ENCODE measurements around the gene ZPBP.

The ZPBP gene

GRCh38 chr7:49893131-49893530 is 199.9 kb downstream of the ZPBP start:
- H3K27ac ChIP-seq: no peak overlapping the region
- DNase-seq: no peak
- TF ChIP-seq, protein P1, sequence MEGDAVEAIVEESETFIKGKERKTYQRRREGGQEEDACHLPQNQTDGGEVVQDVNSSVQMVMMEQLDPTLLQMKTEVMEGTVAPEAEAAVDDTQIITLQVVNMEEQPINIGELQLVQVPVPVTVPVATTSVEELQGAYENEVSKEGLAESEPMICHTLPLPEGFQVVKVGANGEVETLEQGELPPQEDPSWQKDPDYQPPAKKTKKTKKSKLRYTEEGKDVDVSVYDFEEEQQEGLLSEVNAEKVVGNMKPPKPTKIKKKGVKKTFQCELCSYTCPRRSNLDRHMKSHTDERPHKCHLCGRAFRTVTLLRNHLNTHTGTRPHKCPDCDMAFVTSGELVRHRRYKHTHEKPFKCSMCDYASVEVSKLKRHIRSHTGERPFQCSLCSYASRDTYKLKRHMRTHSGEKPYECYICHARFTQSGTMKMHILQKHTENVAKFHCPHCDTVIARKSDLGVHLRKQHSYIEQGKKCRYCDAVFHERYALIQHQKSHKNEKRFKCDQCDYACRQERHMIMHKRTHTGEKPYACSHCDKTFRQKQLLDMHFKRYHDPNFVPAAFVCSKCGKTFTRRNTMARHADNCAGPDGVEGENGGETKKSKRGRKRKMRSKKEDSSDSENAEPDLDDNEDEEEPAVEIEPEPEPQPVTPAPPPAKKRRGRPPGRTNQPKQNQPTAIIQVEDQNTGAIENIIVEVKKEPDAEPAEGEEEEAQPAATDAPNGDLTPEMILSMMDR (IDR thresholded peaks at IDR 0.05): no peak

DNA sequence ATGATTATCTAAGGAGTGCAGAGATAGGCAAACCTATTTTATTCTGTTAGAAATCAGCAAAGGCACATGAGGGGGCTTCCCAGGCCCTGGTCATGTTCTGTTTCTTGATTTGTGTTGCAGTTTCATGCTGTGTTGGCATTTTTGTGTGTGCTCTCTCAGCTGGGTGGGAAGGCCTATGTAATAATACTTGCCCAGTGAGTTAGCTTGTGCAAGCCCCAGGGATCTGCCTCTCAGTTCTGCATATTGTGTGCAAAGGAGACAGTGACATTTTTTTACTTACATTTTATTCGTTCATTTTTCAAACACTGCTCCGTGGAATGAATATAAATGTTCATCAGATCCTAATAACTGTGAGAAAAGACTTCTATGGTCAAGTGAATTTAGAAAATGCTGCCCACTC is 200.6 kb downstream of the ZPBP start:
- H3K36me3 ChIP-seq: no peaks in the 10 kb centered on the region
- no peak overlapping the region for H3K4me3 ChIP-seq
- intact Hi-C loops (cut with DNase I; ENCODE audit: low total_unique reads): no loop called here
- TF ChIP-seq, protein P1 (IDR thresholded peaks at IDR 0.05): no peak
- no peaks in the 10 kb centered on the region for H3K9me3 ChIP-seq
- H3K27me3 ChIP-seq: no peaks in the 10 kb centered on the region
- H3K4me1 ChIP-seq: no peaks in the 10 kb centered on the region
- DNase-seq: no peak
- no peak overlapping the region for H3K27ac ChIP-seq

More at GRCh38 chr7:49893131-49893530, 199.9 kb downstream of the ZPBP start:
- H3K9me3 ChIP-seq: no peaks in the 10 kb centered on the region
- no peaks in the 10 kb centered on the region for H3K4me1 ChIP-seq
- intact Hi-C loops (cut with DNase I; ENCODE audit: low total_unique reads): no loop called here
- H3K36me3 ChIP-seq: no peaks in the 10 kb centered on the region
- H3K4me3 ChIP-seq: no peak overlapping the region
- no peaks in the 10 kb centered on the region for H3K27me3 ChIP-seq
